CD14-positive monocyte (primary cell): ENCODE data around the gene IER5L. TPM values are rescaled to one million over a fixed set of nuclear protein-coding genes. Genes with fewer than 3 reads are reported as not detected.

Source experiments
- DNase-seq, 3 donors: peaks; one replicate each; pipeline ENCODE4 v3.0.0-alpha.2; 2011 to 2022
- H2AFZ ChIP-seq: 2 replicates; pipeline ENCODE4 v1.6.0; 2012; ENCODE audit warnings: mild to moderate bottlenecking, low read depth, low read length, inconsistent platforms; ENCODE audit not compliant: insufficient read depth, poor library complexity, severe bottlenecking
- H3K27ac ChIP-seq, 2 donors: 1 replicate in 1 of 2; 2 replicates in 1 of 2; pipeline ENCODE4 v1.5.1; 2012 to 2013; ENCODE audit warnings: low read length in 2 of 2, control low read depth in 1 of 2, inconsistent platforms in 1 of 2, low read depth in 1 of 2, mild to moderate bottlenecking in 1 of 2
- H3K27me3 ChIP-seq, 2 donors: one replicate each; pipeline versions ENCODE4 v1.6.0 to v1.6.1; 2011 to 2013; ENCODE audit warnings: low read length in 2 of 2; ENCODE audit not compliant: control insufficient read depth in 2 of 2, insufficient read depth in 2 of 2
- H3K36me3 ChIP-seq, 2 donors: replicated peaks in 1 of 2; 1 replicate in 1 of 2; 2 replicates in 1 of 2; pipeline versions ENCODE4 v1.5.1 to v1.6.1; 2012 to 2013; ENCODE audit warnings: low read length in 2 of 2, control low read depth in 1 of 2, inconsistent platforms in 1 of 2, mild to moderate bottlenecking in 1 of 2; ENCODE audit not compliant: insufficient read depth in 2 of 2, control insufficient read depth in 1 of 2
- H3K4me1 ChIP-seq, 2 donors: 1 replicate in 1 of 2; 2 replicates in 1 of 2; pipeline versions ENCODE4 v1.5.1 to v1.6.1; 2012 to 2013; ENCODE audit warnings: low read length in 2 of 2, control low read depth in 1 of 2, inconsistent platforms in 1 of 2, mild to moderate bottlenecking in 1 of 2, moderate library complexity in 1 of 2; ENCODE audit not compliant: insufficient read depth in 2 of 2, control insufficient read depth in 1 of 2
- H3K4me2 ChIP-seq: replicated peaks from 2 replicates; pipeline ENCODE3; 2012; ENCODE audit warnings: low read length, moderate library complexity, mild to moderate bottlenecking; ENCODE audit not compliant: poor library complexity, severe bottlenecking; ENCODE audit errors: extremely low read depth
- H3K4me3 ChIP-seq, 3 experiments: fragments of 200-600 bp in 1 of 3; sonication (generic) in 1 of 3; replicated peaks in 1 of 3; 1 replicate in 2 of 3; 2 replicates in 1 of 3; pipeline ENCODE4 v1.5.1; 2011 to 2013; ENCODE audit warnings: low read length in 3 of 3, mild to moderate bottlenecking in 3 of 3, control low read depth in 2 of 3, low read depth in 2 of 3, inconsistent platforms in 1 of 3, moderate library complexity in 1 of 3
- H3K79me2 ChIP-seq: 2 replicates; pipeline ENCODE4 v1.6.0; 2012; ENCODE audit warnings: mild to moderate bottlenecking, control low read depth, inconsistent platforms, low read length, moderate library complexity; ENCODE audit not compliant: insufficient read depth
- H3K9ac ChIP-seq: 2 replicates; pipeline ENCODE4 v1.6.0; 2017; ENCODE audit warnings: low read length, mild to moderate bottlenecking; ENCODE audit not compliant: insufficient read depth, poor library complexity, severe bottlenecking
- H3K9me3 ChIP-seq, 2 donors: replicated peaks in 1 of 2; 1 replicate in 1 of 2; 2 replicates in 1 of 2; pipeline versions ENCODE4 v1.5.1 to v1.6.1; 2012 to 2013; ENCODE audit warnings: low read length in 2 of 2, control low read depth in 1 of 2; ENCODE audit not compliant: control insufficient read depth in 1 of 2, insufficient read depth in 1 of 2
- H4K20me1 ChIP-seq: 2 replicates; pipeline ENCODE4 v1.6.0; 2012; ENCODE audit warnings: mild to moderate bottlenecking, low read length, control low read depth, moderate library complexity; ENCODE audit not compliant: insufficient read depth
- H3K27ac Mint-ChIP-seq, 7 donors: one replicate each; pipeline ENCODE4 v1.8.0; 2020; ENCODE audit warnings: mild to moderate bottlenecking in 7 of 7, mixed read lengths in 7 of 7, moderate library complexity in 6 of 7, inconsistent platforms in 2 of 7
- H3K27me3 Mint-ChIP-seq, 3 donors: one replicate each; pipeline ENCODE4 v1.8.0; 2021 to 2022; ENCODE audit warnings: low read depth in 3 of 3, mild to moderate bottlenecking in 3 of 3, mixed read lengths in 3 of 3, moderate library complexity in 3 of 3, inconsistent platforms in 1 of 3
- H3K36me3 Mint-ChIP-seq, 2 donors: one replicate each; pipeline ENCODE4 v1.8.0; 2020; ENCODE audit warnings: mixed read lengths in 2 of 2, inconsistent platforms in 1 of 2, mild to moderate bottlenecking in 1 of 2
- H3K4me1 Mint-ChIP-seq: one replicate; pipeline ENCODE4 v1.8.0; 2020; ENCODE audit warnings: mild to moderate bottlenecking, mixed read lengths
- H3K4me3 Mint-ChIP-seq, 2 donors: one replicate each; pipeline ENCODE4 v1.8.0; 2020; ENCODE audit warnings: mild to moderate bottlenecking in 2 of 2, mixed read lengths in 2 of 2, moderate library complexity in 1 of 2
- H3K9me3 Mint-ChIP-seq, 7 donors: one replicate each; pipeline ENCODE4 v1.8.0; 2020 to 2022; ENCODE audit warnings: mixed read lengths in 7 of 7, mild to moderate bottlenecking in 6 of 7, moderate library complexity in 6 of 7, inconsistent platforms in 2 of 7
- CTCF ChIP-seq: fragments of 200-600 bp; IDR thresholded peaks from one replicate; pipeline ENCODE4 v1.8.0; 2022; ENCODE audit warnings: antibody characterized with exemption, mild to moderate bottlenecking
- WGBS: methylation state at CpG from one replicate; pipeline ENCODE4 v1.1.5; 2013; ENCODE audit warnings: missing lambda C conversion rate; ENCODE audit not compliant: insufficient coverage; 5-methylcytosine and 5-hydroxymethylcytosine counted together
- intact Hi-C, 2 donors: fragments of 100-400 bp; cut with micrococcal nuclease; formaldehyde crosslinking; loops; one replicate each; pipeline versions ENCODE4 v1.15.0 to v1.15.1; 2023
- polyA plus RNA-seq, 3 donors: library from polyadenylated mRNA; depleted of rRNA in 1 of 3; unstranded in 2 of 3; stranded (reverse) in 1 of 3; fragments of 300-500 nt in 2 of 3; fragments of >200 nt in 1 of 3; fragmentation: Illumina TruSeq in 2 of 3; gene quantifications; 1 replicate in 2 of 3; 2 replicates in 1 of 3; pipeline ENCODE4 v1.2.3, GENCODE V29; 2012 to 2021

IER5L gene
- polyA plus RNA-seq, 3 donors, result 0.36 to 15.5 (median 0.79) TPM

GRCh38 chr9:129204840-129205239 lies 26.8 kb upstream of the IER5L start:
- no peaks in the 10 kb centered on the region for H3K36me3 Mint-ChIP-seq
- H2AFZ ChIP-seq, result no peak overlapping the region
- no peaks in the 10 kb centered on the region for H3K27me3 ChIP-seq
- intact Hi-C loops, result no loop called here
- H3K79me2 ChIP-seq, result no peaks in the 10 kb centered on the region
- no peaks in the 10 kb centered on the region for H3K36me3 ChIP-seq
- WGBS, result 100% methylated on average over 5 of the region's 7 CpGs
- no peaks in the 10 kb centered on the region for H3K9me3 ChIP-seq
- H3K4me1 Mint-ChIP-seq, result peaks cover 12% of the 10 kb centered on the region
- no peaks in the 10 kb centered on the region for H4K20me1 ChIP-seq
- H3K27me3 Mint-ChIP-seq, result peaks cover 3 to 6% (median 3%) of the 10 kb centered on the region in 3 donors
- no peak overlapping the region for H3K9ac ChIP-seq
- H3K27ac Mint-ChIP-seq, result no peak overlapping the region
- no peak overlapping the region for H3K4me3 Mint-ChIP-seq
- H3K9me3 Mint-ChIP-seq, result peaks cover 0 to 2% (median 0%) of the 10 kb centered on the region in 7 donors
- H3K4me3 ChIP-seq, result no peak overlapping the region
- no peak for TF ChIP-seq CTCF
- no peak overlapping the region for H3K4me2 ChIP-seq
- no peak overlapping the region for H3K27ac ChIP-seq
- no peak for DNase-seq
- peaks cover 7 to 13% of the 10 kb centered on the region in 2 donors for H3K4me1 ChIP-seq

GRCh38 chr9:129203556-129203909 lies 25.5 kb upstream of the IER5L start:
- Histone ChIP-seq H3K9me3 (no peaks in the 10 kb centered on the region), H3K9ac (no peak overlapping the region), H3K4me3 (peak overlapping the region in 2 of 3 experiments; percentile 52 to 85), H4K20me1 (no peaks in the 10 kb centered on the region), H3K36me3 (no peaks in the 10 kb centered on the region), H3K27ac (no peak overlapping the region), H3K79me2 (no peaks in the 10 kb centered on the region), H3K4me1 (peaks cover 10 to 16% of the 10 kb centered on the region in 2 donors), H2AFZ (peak overlapping the region; percentile 96), H3K4me2 (peak overlapping the region; percentile 86), H3K27me3 (no peaks in the 10 kb centered on the region)
- H3K27ac Mint-ChIP-seq, result peak overlapping the region in 2 of 7 donors; percentile 36 to 91
- DNase-seq, result no peak
- H3K36me3 Mint-ChIP-seq, result peaks cover 0 to 2% of the 10 kb centered on the region in 2 donors
- H3K9me3 Mint-ChIP-seq, result peaks cover 0 to 2% (median 0%) of the 10 kb centered on the region in 7 donors
- intact Hi-C loops, result no loop called here
- H3K4me3 Mint-ChIP-seq, result peak overlapping the region; percentile 4 to 83
- no peak for TF ChIP-seq CTCF
- H3K4me1 Mint-ChIP-seq, result peaks cover 16% of the 10 kb centered on the region
- H3K27me3 Mint-ChIP-seq, result peaks cover 3 to 9% (median 5%) of the 10 kb centered on the region in 3 donors
- WGBS, result 82% methylated on average over 9 of the region's 11 CpGs
